ENCODE results near the gene C1QA.

DNA sequence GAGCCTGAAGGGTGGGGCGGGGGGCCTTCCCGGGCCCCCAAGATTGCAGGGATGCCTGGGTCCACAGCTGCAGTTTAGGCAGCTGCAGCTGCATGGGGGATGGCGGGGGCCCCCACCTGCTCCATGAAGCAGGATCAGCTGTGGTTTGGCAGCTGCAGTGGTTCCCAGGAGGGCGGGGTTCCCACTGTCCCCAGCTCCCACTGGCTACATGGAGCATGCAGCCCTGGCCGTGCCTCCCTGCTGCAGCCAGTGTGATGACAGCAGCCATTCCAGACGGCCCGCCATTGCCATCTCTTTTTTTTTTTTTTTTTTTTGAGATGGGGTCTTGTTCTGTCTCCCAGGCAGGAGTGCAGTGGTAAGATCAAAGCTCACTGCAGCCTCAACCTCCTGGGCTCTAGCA lies 992 bp upstream of the C1QA start:
- TF ChIP-seq RAD21 (conservative IDR thresholded peaks at IDR 0.05) = no peak
- TF ChIP-seq, protein P1, sequence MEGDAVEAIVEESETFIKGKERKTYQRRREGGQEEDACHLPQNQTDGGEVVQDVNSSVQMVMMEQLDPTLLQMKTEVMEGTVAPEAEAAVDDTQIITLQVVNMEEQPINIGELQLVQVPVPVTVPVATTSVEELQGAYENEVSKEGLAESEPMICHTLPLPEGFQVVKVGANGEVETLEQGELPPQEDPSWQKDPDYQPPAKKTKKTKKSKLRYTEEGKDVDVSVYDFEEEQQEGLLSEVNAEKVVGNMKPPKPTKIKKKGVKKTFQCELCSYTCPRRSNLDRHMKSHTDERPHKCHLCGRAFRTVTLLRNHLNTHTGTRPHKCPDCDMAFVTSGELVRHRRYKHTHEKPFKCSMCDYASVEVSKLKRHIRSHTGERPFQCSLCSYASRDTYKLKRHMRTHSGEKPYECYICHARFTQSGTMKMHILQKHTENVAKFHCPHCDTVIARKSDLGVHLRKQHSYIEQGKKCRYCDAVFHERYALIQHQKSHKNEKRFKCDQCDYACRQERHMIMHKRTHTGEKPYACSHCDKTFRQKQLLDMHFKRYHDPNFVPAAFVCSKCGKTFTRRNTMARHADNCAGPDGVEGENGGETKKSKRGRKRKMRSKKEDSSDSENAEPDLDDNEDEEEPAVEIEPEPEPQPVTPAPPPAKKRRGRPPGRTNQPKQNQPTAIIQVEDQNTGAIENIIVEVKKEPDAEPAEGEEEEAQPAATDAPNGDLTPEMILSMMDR (IDR thresholded peaks at IDR 0.05; ENCODE audit: poor library complexity, severe bottlenecking) = no peak
- no peak for TF ChIP-seq SMC3 (conservative IDR thresholded peaks at IDR 0.05; ENCODE audit: poor library complexity)
- no peak for TF ChIP-seq EP300 (conservative IDR thresholded peaks at IDR 0.05; ENCODE audit: poor library complexity, severe bottlenecking)
- no peak for TF ChIP-seq EZH2 (IDR thresholded peaks at IDR 0.05; ENCODE audit: borderline replicate concordance, insufficient read depth, low read length, poor library complexity, severe bottlenecking)
- TF ChIP-seq TAF1 (IDR thresholded peaks at IDR 0.05; ENCODE audit: low read depth) = no peak

Measured in neural cell (in vitro differentiated cells).